HepG2 (cell line): ENCODE measurements around the gene PJA2. TPM values are rescaled to one million over a fixed set of nuclear protein-coding genes. Genes with fewer than 3 reads are reported as not detected.
A peak's percentile ranks its signal among the peaks of the same experiment; 100 is the strongest.

Experiments
- KDM5A ChIP-seq: fragments of 200-600 bp; sonication (generic); IDR thresholded peaks from 2 replicates; pipeline ENCODE4 v1.7.0; 2018; ENCODE audit warnings: antibody characterized with exemption, mild to moderate bottlenecking, low read length, borderline replicate concordance
- NCOR1 ChIP-seq: fragments of 200-600 bp; sonication (generic); IDR thresholded peaks from 2 replicates; pipeline ENCODE4 v1.7.0; 2017; ENCODE audit warnings: antibody characterized with exemption, low read length, borderline replicate concordance
- NR1H2 ChIP-seq: sonication (generic); formaldehyde crosslinking; IDR thresholded peaks from 2 replicates; pipeline ENCODE4 v1.8.1; 2022; ENCODE audit warnings: low read depth, missing genetic modification reagents, borderline replicate concordance
- PITX1 ChIP-seq: sonication (generic); formaldehyde crosslinking; IDR thresholded peaks from 2 replicates; pipeline ENCODE4 v1.5.1; 2020; ENCODE audit warnings: mild to moderate bottlenecking, missing genetic modification reagents
- RNF2 ChIP-seq: fragments of 450-650 bp; conservative IDR thresholded peaks from 2 replicates; pipeline ENCODE4 v1.6.1; 2016; ENCODE audit warnings: low read depth
- SMARCC2 ChIP-seq: fragments of 450-650 bp; IDR thresholded peaks from 2 replicates; pipeline ENCODE4 v1.6.1; 2017; ENCODE audit warnings: antibody characterized with exemption, mild to moderate bottlenecking
- ZNF557 ChIP-seq: sonication (generic); formaldehyde crosslinking; IDR thresholded peaks from 2 replicates; pipeline ENCODE4 v1.4.0; 2020; ENCODE audit warnings: missing genetic modification reagents
- ZNF589 ChIP-seq: sonication (generic); formaldehyde crosslinking; conservative IDR thresholded peaks from 2 replicates; pipeline ENCODE4 v1.8.0; 2022; ENCODE audit warnings: mild to moderate bottlenecking, moderate library complexity, missing genetic modification reagents
- ZNF598 ChIP-seq: sonication (generic); formaldehyde crosslinking; IDR thresholded peaks from 2 replicates; pipeline ENCODE4 v1.5.1; 2020; ENCODE audit warnings: mild to moderate bottlenecking, missing genetic modification reagents, borderline replicate concordance
- ZNF776 ChIP-seq: sonication (generic); formaldehyde crosslinking; IDR thresholded peaks from 2 replicates; pipeline ENCODE4 v1.4.0; 2020; ENCODE audit warnings: mild to moderate bottlenecking, missing genetic modification reagents
- polyA plus RNA-seq, 8 experiments: library from polyadenylated mRNA; depleted of rRNA in 3 of 8; stranded (reverse) in 7 of 8; unstranded in 1 of 8; fragments of >200 nt; fragmentation: Illumina TruSeq in 4 of 8; extraction: Trizol in 4 of 8; gene quantifications; 2 replicates each; pipeline versions ENCODE4 v1.2.1 to v1.2.3, GENCODE V29; 2011 to 2016; ENCODE audit warnings: low read depth in 4 of 8, missing spikeins in 1 of 8, mixed read lengths in 1 of 8; ENCODE audit not compliant: insufficient read depth in 1 of 8
- total RNA-seq, 5 experiments: library from RNA; depleted of rRNA; stranded (reverse); fragments of >200 nt; fragmentation: Illumina TruSeq; extraction: Trizol; gene quantifications; 2 replicates each; pipeline ENCODE4 v1.2.3, GENCODE V29; 2016; ENCODE audit warnings: low read depth in 1 of 5
- TF ChIP-seq, protein P1 (sequence below): sonication (generic); IDR thresholded peaks from 2 replicates; pipeline ENCODE4 v1.6.1; 2016; ENCODE audit warnings: low read depth, borderline replicate concordance
- TF ChIP-seq, protein P2 (sequence below): sonication (generic); formaldehyde crosslinking; IDR thresholded peaks from 2 replicates; pipeline ENCODE4 v1.5.0; 2020; ENCODE audit warnings: missing genetic modification reagents
- TF ChIP-seq, protein P3 (sequence below): sonication (generic); formaldehyde crosslinking; conservative IDR thresholded peaks from 2 replicates; pipeline ENCODE4 v1.4.0; 2020; ENCODE audit warnings: missing genetic modification reagents
- TF ChIP-seq, protein P4 (sequence below): sonication (generic); formaldehyde crosslinking; IDR thresholded peaks from one replicate; pipeline ENCODE4 v1.5.1; 2020; ENCODE audit warnings: mild to moderate bottlenecking, missing genetic modification reagents; ENCODE audit errors: not compliant biosample characterization
- TF ChIP-seq, protein P5 (sequence below): fragments of 450-650 bp; IDR thresholded peaks from 2 replicates; pipeline ENCODE4 v1.6.1; 2017

PJA2 gene
- total and polyA plus RNA-seq, 2 of the 13 experiments (the other 11 are each of a cell fraction or from before 2014, with no cell fraction given): 39.4 to 41.4 TPM

DNA sequence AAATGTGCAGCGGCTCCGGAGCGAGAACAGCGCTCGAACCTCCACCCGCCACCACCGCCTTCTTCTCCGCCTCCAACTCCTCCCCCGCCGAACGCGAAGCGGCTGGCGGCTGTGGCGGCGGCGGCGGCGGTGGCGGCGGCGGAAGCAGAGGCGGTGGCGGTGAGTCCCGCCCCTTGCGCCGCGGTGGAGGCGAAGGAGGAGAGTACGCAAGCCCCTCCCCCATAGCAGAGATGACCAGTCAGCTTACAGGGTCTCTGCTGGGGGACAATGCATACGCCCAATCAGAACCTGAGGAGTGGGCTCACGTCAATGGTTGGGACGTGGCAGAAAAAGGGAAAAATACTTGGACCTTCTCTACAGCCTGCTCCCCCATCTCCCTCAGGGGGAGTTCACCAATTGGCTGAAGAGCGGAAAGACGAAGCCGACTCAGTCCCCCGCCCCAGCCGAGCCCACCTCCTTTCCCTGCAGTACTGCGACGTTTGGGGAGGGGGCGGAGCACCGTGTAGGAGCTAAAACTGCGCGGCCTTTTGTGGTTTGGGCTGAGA lies at the start of gene PJA2 (continued):
- TF ChIP-seq, protein P1, sequence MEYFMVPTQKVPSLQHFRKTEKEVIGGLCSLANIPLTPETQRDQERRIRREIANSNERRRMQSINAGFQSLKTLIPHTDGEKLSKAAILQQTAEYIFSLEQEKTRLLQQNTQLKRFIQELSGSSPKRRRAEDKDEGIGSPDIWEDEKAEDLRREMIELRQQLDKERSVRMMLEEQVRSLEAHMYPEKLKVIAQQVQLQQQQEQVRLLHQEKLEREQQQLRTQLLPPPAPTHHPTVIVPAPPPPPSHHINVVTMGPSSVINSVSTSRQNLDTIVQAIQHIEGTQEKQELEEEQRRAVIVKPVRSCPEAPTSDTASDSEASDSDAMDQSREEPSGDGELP: no peak
- TF ChIP-seq RNF2 (no peak), NCOR1 (no peak; the same call in 1 of the 2 replicates), ZNF598 (no peak), KDM5A (no peak), ZNF589 (no peak), NR1H2 (CRISPR knock-in tag) (no peak), ZNF557 (CRISPR knock-in tag) (no peak), SMARCC2 (no peak), PITX1 (CRISPR knock-in tag) (no peak), ZNF776 (CRISPR knock-in tag) (no peak)
- TF ChIP-seq, protein P2, sequence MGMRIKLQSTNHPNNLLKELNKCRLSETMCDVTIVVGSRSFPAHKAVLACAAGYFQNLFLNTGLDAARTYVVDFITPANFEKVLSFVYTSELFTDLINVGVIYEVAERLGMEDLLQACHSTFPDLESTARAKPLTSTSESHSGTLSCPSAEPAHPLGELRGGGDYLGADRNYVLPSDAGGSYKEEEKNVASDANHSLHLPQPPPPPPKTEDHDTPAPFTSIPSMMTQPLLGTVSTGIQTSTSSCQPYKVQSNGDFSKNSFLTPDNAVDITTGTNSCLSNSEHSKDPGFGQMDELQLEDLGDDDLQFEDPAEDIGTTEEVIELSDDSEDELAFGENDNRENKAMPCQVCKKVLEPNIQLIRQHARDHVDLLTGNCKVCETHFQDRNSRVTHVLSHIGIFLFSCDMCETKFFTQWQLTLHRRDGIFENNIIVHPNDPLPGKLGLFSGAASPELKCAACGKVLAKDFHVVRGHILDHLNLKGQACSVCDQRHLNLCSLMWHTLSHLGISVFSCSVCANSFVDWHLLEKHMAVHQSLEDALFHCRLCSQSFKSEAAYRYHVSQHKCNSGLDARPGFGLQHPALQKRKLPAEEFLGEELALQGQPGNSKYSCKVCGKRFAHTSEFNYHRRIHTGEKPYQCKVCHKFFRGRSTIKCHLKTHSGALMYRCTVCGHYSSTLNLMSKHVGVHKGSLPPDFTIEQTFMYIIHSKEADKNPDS (CRISPR knock-in tag): peak; percentile 74; the same call in 1 of the 2 replicates
- TF ChIP-seq, protein P3, sequence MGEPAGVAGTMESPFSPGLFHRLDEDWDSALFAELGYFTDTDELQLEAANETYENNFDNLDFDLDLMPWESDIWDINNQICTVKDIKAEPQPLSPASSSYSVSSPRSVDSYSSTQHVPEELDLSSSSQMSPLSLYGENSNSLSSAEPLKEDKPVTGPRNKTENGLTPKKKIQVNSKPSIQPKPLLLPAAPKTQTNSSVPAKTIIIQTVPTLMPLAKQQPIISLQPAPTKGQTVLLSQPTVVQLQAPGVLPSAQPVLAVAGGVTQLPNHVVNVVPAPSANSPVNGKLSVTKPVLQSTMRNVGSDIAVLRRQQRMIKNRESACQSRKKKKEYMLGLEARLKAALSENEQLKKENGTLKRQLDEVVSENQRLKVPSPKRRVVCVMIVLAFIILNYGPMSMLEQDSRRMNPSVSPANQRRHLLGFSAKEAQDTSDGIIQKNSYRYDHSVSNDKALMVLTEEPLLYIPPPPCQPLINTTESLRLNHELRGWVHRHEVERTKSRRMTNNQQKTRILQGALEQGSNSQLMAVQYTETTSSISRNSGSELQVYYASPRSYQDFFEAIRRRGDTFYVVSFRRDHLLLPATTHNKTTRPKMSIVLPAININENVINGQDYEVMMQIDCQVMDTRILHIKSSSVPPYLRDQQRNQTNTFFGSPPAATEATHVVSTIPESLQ (CRISPR knock-in tag): no peak
- TF ChIP-seq, protein P4, sequence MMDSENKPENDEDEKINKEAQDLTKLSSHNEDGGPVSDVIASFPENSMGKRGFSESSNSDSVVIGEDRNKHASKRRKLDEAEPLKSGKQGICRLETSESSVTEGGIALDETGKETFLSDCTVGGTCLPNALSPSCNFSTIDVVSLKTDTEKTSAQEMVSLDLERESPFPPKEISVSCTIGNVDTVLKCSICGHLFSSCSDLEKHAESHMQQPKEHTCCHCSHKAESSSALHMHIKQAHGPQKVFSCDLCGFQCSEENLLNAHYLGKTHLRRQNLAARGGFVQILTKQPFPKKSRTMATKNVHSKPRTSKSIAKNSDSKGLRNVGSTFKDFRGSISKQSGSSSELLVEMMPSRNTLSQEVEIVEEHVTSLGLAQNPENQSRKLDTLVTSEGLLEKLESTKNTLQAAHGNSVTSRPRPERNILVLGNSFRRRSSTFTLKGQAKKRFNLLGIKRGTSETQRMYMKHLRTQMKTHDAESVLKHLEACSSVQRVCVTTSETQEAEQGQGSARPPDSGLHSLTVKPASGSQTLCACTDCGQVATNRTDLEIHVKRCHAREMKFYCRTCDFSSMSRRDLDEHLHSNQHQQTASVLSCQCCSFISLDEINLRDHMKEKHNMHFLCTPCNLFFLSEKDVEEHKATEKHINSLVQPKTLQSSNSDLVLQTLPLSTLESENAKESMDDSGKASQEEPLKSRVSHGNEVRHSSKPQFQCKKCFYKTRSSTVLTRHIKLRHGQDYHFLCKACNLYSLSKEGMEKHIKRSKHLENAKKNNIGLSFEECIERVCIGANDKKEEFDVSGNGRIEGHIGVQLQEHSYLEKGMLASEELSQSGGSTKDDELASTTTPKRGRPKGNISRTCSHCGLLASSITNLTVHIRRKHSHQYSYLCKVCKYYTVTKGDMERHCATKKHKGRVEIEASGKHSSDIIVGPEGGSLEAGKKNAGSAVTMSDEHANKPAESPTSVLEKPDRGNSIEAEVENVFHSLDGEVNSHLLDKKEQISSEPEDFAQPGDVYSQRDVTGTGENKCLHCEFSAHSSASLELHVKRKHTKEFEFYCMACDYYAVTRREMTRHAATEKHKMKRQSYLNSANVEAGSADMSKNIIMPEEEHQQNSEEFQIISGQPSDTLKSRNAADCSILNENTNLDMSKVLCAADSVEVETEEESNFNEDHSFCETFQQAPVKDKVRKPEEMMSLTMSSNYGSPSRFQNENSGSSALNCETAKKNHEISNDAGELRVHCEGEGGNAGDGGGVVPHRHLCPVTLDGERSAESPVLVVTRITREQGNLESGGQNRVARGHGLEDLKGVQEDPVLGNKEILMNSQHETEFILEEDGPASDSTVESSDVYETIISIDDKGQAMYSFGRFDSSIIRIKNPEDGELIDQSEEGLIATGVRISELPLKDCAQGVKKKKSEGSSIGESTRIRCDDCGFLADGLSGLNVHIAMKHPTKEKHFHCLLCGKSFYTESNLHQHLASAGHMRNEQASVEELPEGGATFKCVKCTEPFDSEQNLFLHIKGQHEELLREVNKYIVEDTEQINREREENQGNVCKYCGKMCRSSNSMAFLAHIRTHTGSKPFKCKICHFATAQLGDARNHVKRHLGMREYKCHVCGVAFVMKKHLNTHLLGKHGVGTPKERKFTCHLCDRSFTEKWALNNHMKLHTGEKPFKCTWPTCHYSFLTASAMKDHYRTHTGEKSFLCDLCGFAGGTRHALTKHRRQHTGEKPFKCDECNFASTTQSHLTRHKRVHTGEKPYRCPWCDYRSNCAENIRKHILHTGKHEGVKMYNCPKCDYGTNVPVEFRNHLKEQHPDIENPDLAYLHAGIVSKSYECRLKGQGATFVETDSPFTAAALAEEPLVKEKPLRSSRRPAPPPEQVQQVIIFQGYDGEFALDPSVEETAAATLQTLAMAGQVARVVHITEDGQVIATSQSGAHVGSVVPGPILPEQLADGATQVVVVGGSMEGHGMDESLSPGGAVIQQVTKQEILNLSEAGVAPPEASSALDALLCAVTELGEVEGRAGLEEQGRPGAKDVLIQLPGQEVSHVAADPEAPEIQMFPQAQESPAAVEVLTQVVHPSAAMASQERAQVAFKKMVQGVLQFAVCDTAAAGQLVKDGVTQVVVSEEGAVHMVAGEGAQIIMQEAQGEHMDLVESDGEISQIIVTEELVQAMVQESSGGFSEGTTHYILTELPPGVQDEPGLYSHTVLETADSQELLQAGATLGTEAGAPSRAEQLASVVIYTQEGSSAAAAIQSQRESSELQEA (CRISPR knock-in tag): no peak
- TF ChIP-seq, protein P5, sequence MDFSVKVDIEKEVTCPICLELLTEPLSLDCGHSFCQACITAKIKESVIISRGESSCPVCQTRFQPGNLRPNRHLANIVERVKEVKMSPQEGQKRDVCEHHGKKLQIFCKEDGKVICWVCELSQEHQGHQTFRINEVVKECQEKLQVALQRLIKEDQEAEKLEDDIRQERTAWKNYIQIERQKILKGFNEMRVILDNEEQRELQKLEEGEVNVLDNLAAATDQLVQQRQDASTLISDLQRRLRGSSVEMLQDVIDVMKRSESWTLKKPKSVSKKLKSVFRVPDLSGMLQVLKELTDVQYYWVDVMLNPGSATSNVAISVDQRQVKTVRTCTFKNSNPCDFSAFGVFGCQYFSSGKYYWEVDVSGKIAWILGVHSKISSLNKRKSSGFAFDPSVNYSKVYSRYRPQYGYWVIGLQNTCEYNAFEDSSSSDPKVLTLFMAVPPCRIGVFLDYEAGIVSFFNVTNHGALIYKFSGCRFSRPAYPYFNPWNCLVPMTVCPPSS: no peak
